GM12878 (cell line): ENCODE data around the gene DTX1. TPM values are rescaled to one million over a fixed set of nuclear protein-coding genes. Genes with fewer than 3 reads are reported as not detected.
A peak's percentile ranks its signal among the peaks of the same experiment; 100 is the strongest.

ENCODE experiments used
- ATAC-seq: fragments of 200-7000 bp; cut with Tn5 transposase; 3 replicates; pipeline ENCODE4 v1.9.1; 2020; ENCODE audit warnings: mild to moderate bottlenecking, moderate library complexity
- BruUV-seq: library from RNA; stranded (reverse); fragments of 400-500 nt; replicated peaks from 2 replicates; lab custom pipeline; 2021; lab: Mats Ljungman, UMichigan
- CTCF ChIA-PET: fragments of 300-600 bp; sonication (Branson Sonifier 250); formaldehyde crosslinking; extraction: SDS; loops from one replicate; lab custom pipeline; 2021; ENCODE audit warnings: inconsistent platforms; lab: Yijun Ruan, JAX
- POLR2A ChIA-PET: fragments of 350-600 bp; formaldehyde crosslinking; extraction: SDS; loops from one replicate; lab custom pipeline; 2021; ENCODE audit warnings: inconsistent platforms; lab: Charles Lee
- RAD21 ChIA-PET: fragments of 300-600 bp; sonication (Branson Sonifier 250); formaldehyde crosslinking; loops from one replicate; lab custom pipeline; 2023; ENCODE audit warnings: antibody characterized with exemption; ENCODE audit not compliant: unreplicated experiment; lab: Charles Lee
- SMC1A ChIA-PET: fragments of 300-600 bp; sonication (Branson Sonifier 250); formaldehyde crosslinking; loops from one replicate; lab custom pipeline; 2023; ENCODE audit not compliant: unreplicated experiment, uncharacterized antibody; lab: Charles Lee
- DNase-seq: peaks from one replicate; pipeline ENCODE4 v3.0.0-alpha.2; 2011; ENCODE audit warnings: low read depth, low spot score
- FAIRE-seq: peaks from 3 replicates; lab custom pipeline; 2011; peaks lifted over from hg19 to GRCh38; lab: Jason Lieb, UNC
- H2AFZ ChIP-seq: 2 replicates; pipeline ENCODE4 v1.6.0; 2011; ENCODE audit warnings: low read depth, low read length, control low read depth; ENCODE audit not compliant: control insufficient read depth
- H3K27ac ChIP-seq: 2 replicates; pipeline ENCODE4 v1.5.1; 2011; ENCODE audit warnings: control low read depth; ENCODE audit not compliant: control insufficient read depth, insufficient read depth
- H3K27me3 ChIP-seq, 2 experiments: replicated peaks in 1 of 2; 2 replicates each; pipeline versions ENCODE4 v1.6.0 to v1.6.1; 2011; ENCODE audit warnings: low read length in 1 of 2; ENCODE audit not compliant: control insufficient read depth in 2 of 2, insufficient read depth in 2 of 2
- H3K36me3 ChIP-seq, 2 experiments: 2 replicates each; pipeline ENCODE4 v1.5.1; 2011; ENCODE audit warnings: low read length in 1 of 2; ENCODE audit not compliant: control insufficient read depth in 2 of 2, insufficient read depth in 2 of 2
- H3K4me1 ChIP-seq: 2 replicates; pipeline ENCODE4 v1.6.1; 2011; ENCODE audit warnings: mild to moderate bottlenecking, low read length, moderate library complexity, mixed read lengths; ENCODE audit not compliant: control insufficient read depth, insufficient read depth
- H3K4me2 ChIP-seq: 2 replicates; pipeline ENCODE4 v1.6.0; 2011; ENCODE audit warnings: control low read depth; ENCODE audit not compliant: control insufficient read depth, insufficient read depth
- H3K4me3 ChIP-seq: fragments of 200-600 bp; sonication (generic); 2 replicates; pipeline ENCODE4 v1.5.1; 2016
- H3K79me2 ChIP-seq: 2 replicates; pipeline ENCODE4 v1.6.0; 2011; ENCODE audit warnings: low read length; ENCODE audit not compliant: control insufficient read depth, insufficient read depth
- H3K9ac ChIP-seq: 2 replicates; pipeline ENCODE4 v1.8.0; 2011; ENCODE audit warnings: low read length, control low read depth, mixed read lengths; ENCODE audit not compliant: control insufficient read depth, insufficient read depth
- H3K9me3 ChIP-seq: replicated peaks from 3 replicates; pipeline ENCODE4 v1.5.1; 2011; ENCODE audit warnings: mild to moderate bottlenecking, low read length; ENCODE audit not compliant: control insufficient read depth, insufficient read depth
- H4K20me1 ChIP-seq: 2 replicates; pipeline ENCODE4 v1.6.0; 2011; ENCODE audit not compliant: control insufficient read depth, insufficient read depth
- JUNB ChIP-seq: IDR thresholded peaks from 2 replicates; pipeline ENCODE4 v1.6.1; 2016; ENCODE audit warnings: antibody characterized with exemption, mild to moderate bottlenecking
- MEF2B ChIP-seq: fragments of 450-650 bp; IDR thresholded peaks from 2 replicates; pipeline ENCODE4 v1.6.1; 2018; ENCODE audit warnings: mild to moderate bottlenecking, moderate library complexity; ENCODE audit not compliant: partially characterized antibody, poor library complexity, severe bottlenecking
- MTA3 ChIP-seq: IDR thresholded peaks from 2 replicates; pipeline ENCODE4 v1.6.1; 2012; ENCODE audit warnings: low read length, inconsistent platforms, borderline replicate concordance
- NFXL1 ChIP-seq: fragments of 450-650 bp; IDR thresholded peaks from 2 replicates; pipeline ENCODE4 v1.6.1; 2017; ENCODE audit warnings: antibody characterized with exemption, mild to moderate bottlenecking, borderline replicate concordance
- SMARCA5 ChIP-seq: fragments of 450-650 bp; IDR thresholded peaks from 2 replicates; pipeline ENCODE4 v1.6.1; 2017; ENCODE audit warnings: mild to moderate bottlenecking
- WGBS: methylation state at CpG from one replicate; pipeline ENCODE4 v1.1.6; 2016; ENCODE audit warnings: low lambda C conversion rate; ENCODE audit not compliant: insufficient replicate concordance, insufficient coverage; ENCODE audit errors: missing lambda C conversion rate; 5-methylcytosine and 5-hydroxymethylcytosine counted together
- in situ Hi-C: fragments of 300-500 bp; cut with MboI; formaldehyde crosslinking; loops from 9 replicates; pipeline ENCODE4 v1.14.3; 2018; ENCODE audit warnings: mixed read lengths
- intact Hi-C: fragments of 100-400 bp; cut with micrococcal nuclease; formaldehyde crosslinking; loops from one replicate; pipeline ENCODE4 v1.14.2; 2022; ENCODE audit not compliant: unreplicated experiment
- polyA plus RNA-seq, 11 experiments: library from polyadenylated mRNA; depleted of rRNA in 4 of 11; unstranded in 6 of 11; stranded (reverse) in 5 of 11; fragments of >200 nt; fragmentation: Nextera tagmentation in 4 of 11; fragmentation: Illumina TruSeq in 1 of 11; extraction: Ambion mirVana in 4 of 11; extraction: Trizol in 1 of 11; gene quantifications; 1 replicate in 1 of 11; 2 replicates in 10 of 11; pipeline versions ENCODE4 v1.2.1 to v1.2.3, GENCODE V29; 2011 to 2016; ENCODE audit warnings: inconsistent platforms in 2 of 11, missing spikeins in 2 of 11, low read depth in 1 of 11
- total RNA-seq, 4 experiments: library from RNA; depleted of rRNA in 3 of 4; stranded (reverse); fragments of >200 nt in 3 of 4; fragmentation: Illumina TruSeq in 1 of 4; extraction: Trizol in 1 of 4; gene quantifications; 2 replicates each; pipeline versions ENCODE4 v1.2.1 to v1.2.3, GENCODE V29; 2013 to 2021
- TF ChIP-seq, protein P1 (sequence below): fragments of 450-650 bp; IDR thresholded peaks from 2 replicates; pipeline ENCODE4 v1.6.1; 2017; ENCODE audit warnings: mild to moderate bottlenecking, moderate library complexity
- TF ChIP-seq, protein P2 (sequence below): IDR thresholded peaks from 2 replicates; pipeline ENCODE4 v1.6.1; 2011; ENCODE audit warnings: borderline replicate concordance, low read depth, mild to moderate bottlenecking, moderate library complexity, mixed read lengths, low read length; ENCODE audit not compliant: insufficient read depth; ENCODE audit errors: extremely low read length

DTX1 gene
- total and polyA plus RNA-seq, 10 of the 15 experiments (the other 5 are each of a cell fraction or from before 2014, with no cell fraction given), result 0.09 to 2.8 (median 0.66) TPM

DNA sequence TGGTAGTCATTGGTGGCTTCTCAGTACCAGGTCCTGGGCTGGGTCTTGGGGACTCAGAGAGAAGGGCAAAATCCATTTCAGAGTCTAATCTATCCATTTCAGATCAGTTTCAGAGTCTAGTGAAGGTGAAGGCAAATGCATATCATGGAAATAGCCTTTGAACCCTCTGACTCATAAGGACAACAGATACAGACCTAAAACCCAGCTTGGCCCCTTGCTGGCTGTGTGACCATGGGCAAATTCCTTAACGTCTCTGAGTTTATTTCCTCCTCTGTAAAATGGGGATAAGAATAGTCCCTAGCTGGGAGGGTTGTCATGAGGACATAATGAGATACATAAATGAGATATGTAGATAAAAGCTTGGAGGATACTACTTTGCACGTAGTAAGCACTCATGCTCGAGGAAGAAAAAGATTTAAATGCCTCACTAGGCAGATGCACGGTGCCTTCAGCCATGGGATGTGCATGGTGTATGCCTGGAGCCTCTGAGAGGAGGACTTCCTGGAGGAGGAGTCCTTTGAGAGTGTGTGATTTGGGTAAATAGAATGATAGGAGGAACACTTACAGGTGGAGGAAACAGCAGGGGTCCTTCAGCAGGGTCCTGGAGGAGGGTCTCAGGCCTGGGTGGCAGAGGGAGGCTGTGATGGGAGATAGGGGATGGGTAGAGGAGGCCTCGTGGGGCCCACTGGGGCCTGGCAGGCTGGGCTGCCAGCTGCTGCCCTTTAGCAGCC is 8.0 kb downstream of the DTX1 start:
- Histone ChIP-seq H3K4me3 (no peak overlapping the region), H3K9ac (no peak overlapping the region), H3K27me3 (peaks cover 0 to 4% of the 10 kb centered on the region in 2 experiments; a peak in 1 of 4 replicates), H3K36me3 (no peaks in the 10 kb centered on the region; a peak in 2 of 4 replicates), H3K4me1 (peaks cover 31% of the 10 kb centered on the region), H2AFZ (no peak overlapping the region), H3K9me3 (no peaks in the 10 kb centered on the region), H3K4me2 (no peak overlapping the region), H3K79me2 (peaks cover 11% of the 10 kb centered on the region), H4K20me1 (peaks cover 3% of the 10 kb centered on the region; the same call in 1 of the 2 replicates), H3K27ac (no peak overlapping the region)
- ChIA-PET SMC1A (interaction anchor here (1.0 to 17.0 kb wide), 7 partner anchors 8 to 34 kb away, joined by 4 to 416 read pairs (median 18); no protein-coding TSS in a partner anchor), POLR2A (interaction anchor here (1.0 to 4.9 kb wide), 3 partner anchors 9 to 121 kb away, joined by 3 to 46 read pairs (median 16); partner anchors contain the start of genes DDX54 and RITA1), CTCF (interaction anchor here (0.7 to 9.5 kb wide), 7 partner anchors 9 to 88 kb away, joined by 3 to 98 read pairs (median 13); no protein-coding TSS in a partner anchor)
- DNase-seq (no peak), FAIRE-seq (no peak), ATAC-seq (no peak)
- in situ Hi-C loops, result no loop called here
- intact Hi-C loops, result no loop called here
- BruUV-seq, result no TSS peak
- WGBS, result 7% methylated on average over 5 of the region's 5 CpGs
- TF ChIP-seq SMARCA5, result 0 out of 2 replicates have a peak, but pooled peaks have one; percentile 27
- TF ChIP-seq, protein P1, sequence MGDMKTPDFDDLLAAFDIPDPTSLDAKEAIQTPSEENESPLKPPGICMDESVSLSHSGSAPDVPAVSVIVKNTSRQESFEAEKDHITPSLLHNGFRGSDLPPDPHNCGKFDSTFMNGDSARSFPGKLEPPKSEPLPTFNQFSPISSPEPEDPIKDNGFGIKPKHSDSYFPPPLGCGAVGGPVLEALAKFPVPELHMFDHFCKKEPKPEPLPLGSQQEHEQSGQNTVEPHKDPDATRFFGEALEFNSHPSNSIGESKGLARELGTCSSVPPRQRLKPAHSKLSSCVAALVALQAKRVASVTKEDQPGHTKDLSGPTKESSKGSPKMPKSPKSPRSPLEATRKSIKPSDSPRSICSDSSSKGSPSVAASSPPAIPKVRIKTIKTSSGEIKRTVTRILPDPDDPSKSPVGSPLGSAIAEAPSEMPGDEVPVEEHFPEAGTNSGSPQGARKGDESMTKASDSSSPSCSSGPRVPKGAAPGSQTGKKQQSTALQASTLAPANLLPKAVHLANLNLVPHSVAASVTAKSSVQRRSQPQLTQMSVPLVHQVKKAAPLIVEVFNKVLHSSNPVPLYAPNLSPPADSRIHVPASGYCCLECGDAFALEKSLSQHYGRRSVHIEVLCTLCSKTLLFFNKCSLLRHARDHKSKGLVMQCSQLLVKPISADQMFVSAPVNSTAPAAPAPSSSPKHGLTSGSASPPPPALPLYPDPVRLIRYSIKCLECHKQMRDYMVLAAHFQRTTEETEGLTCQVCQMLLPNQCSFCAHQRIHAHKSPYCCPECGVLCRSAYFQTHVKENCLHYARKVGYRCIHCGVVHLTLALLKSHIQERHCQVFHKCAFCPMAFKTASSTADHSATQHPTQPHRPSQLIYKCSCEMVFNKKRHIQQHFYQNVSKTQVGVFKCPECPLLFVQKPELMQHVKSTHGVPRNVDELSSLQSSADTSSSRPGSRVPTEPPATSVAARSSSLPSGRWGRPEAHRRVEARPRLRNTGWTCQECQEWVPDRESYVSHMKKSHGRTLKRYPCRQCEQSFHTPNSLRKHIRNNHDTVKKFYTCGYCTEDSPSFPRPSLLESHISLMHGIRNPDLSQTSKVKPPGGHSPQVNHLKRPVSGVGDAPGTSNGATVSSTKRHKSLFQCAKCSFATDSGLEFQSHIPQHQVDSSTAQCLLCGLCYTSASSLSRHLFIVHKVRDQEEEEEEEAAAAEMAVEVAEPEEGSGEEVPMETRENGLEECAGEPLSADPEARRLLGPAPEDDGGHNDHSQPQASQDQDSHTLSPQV, result no peak
- TF ChIP-seq, protein P2, sequence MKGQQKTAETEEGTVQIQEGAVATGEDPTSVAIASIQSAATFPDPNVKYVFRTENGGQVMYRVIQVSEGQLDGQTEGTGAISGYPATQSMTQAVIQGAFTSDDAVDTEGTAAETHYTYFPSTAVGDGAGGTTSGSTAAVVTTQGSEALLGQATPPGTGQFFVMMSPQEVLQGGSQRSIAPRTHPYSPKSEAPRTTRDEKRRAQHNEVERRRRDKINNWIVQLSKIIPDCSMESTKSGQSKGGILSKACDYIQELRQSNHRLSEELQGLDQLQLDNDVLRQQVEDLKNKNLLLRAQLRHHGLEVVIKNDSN, result no peak
- no peak for TF ChIP-seq JUNB
- TF ChIP-seq MEF2B, result peak; percentile 30
- TF ChIP-seq MTA3, result no peak
- TF ChIP-seq NFXL1, result no peak
- TF ChIP-seq, all 136 proteins: peak for 2
- RAD21 ChIA-PET, result interaction anchor here (0.6 to 9.1 kb wide), 6 partner anchors 8 to 36 kb away, joined by 3 to 84 read pairs (median 8); no protein-coding TSS in a partner anchor
